PFSK-1 (cell line): ENCODE results near the gene TMEM218.

Source experiments
- FOXP2 ChIP-seq: optimal IDR thresholded peaks from 2 replicates; pipeline ENCODE3; 2011; ENCODE audit warnings: borderline replicate concordance, control low read depth, inconsistent platforms; ENCODE audit not compliant: insufficient read depth; ENCODE audit errors: extremely low read length, extremely low read depth
- POLR2AphosphoS5 ChIP-seq: IDR thresholded peaks from 2 replicates; pipeline ENCODE4 v1.6.1; 2012; ENCODE audit warnings: low read depth, mild to moderate bottlenecking, control low read depth, low read length, moderate library complexity
- REST ChIP-seq, 2 experiments: IDR thresholded peaks; 2 replicates each; pipeline versions ENCODE4 v1.6.1 to v1.8.0; 2011 to 2012; ENCODE audit warnings: low read depth in 2 of 2, low read length in 2 of 2, control low read depth in 1 of 2, inconsistent platforms in 1 of 2, mild to moderate bottlenecking in 1 of 2, moderate library complexity in 1 of 2; ENCODE audit not compliant: insufficient read depth in 1 of 2
- SIN3A ChIP-seq: IDR thresholded peaks from 2 replicates; pipeline ENCODE4 v1.6.1; 2012; ENCODE audit warnings: mild to moderate bottlenecking, low read length, moderate library complexity, borderline replicate concordance; ENCODE audit not compliant: insufficient read depth
- TAF1 ChIP-seq: IDR thresholded peaks from 2 replicates; pipeline ENCODE4 v1.6.1; 2012; ENCODE audit warnings: low read length, control low read depth, borderline replicate concordance; ENCODE audit not compliant: insufficient read depth

The TMEM218 gene

GRCh38 chr11:125155767-125156166 is 44.3 kb upstream of the TMEM218 start:
- TF ChIP-seq FOXP2: no peak

- no peak for TF ChIP-seq POLR2AphosphoS5
- no peak for TF ChIP-seq FOXP2
- no peak for TF ChIP-seq SIN3A
- TF ChIP-seq REST (IDR thresholded peaks at IDR 0.05; ENCODE audit: insufficient read depth in 1 of 2, low read depth in 2 of 2, low read length in 2 of 2): no peak
- no peak for TF ChIP-seq TAF1
Observed at GRCh38 chr11:125155100-125155444, 43.6 kb upstream of the TMEM218 start.

- TF ChIP-seq REST (IDR thresholded peaks at IDR 0.05; ENCODE audit: insufficient read depth in 1 of 2, low read depth in 2 of 2, low read length in 2 of 2) (no peak), POLR2AphosphoS5 (no peak), TAF1 (no peak), SIN3A (no peak)
Observed at GRCh38 chr11:125154378-125155099, 43.1 kb upstream of the TMEM218 start.

GRCh38 chr11:125153837-125154236 is 42.4 kb upstream of the TMEM218 start:
- TF ChIP-seq FOXP2: no peak
- TF ChIP-seq POLR2AphosphoS5: no peak
- TF ChIP-seq TAF1: no peak

GRCh38 chr11:125148743-125149142 is 37.3 kb upstream of the TMEM218 start:
- no peak for TF ChIP-seq REST (IDR thresholded peaks at IDR 0.05; ENCODE audit: insufficient read depth in 1 of 2, low read depth in 2 of 2, low read length in 2 of 2)

GRCh38 chr11:125148011-125148410 is 36.6 kb upstream of the TMEM218 start:
- no peak for TF ChIP-seq TAF1
- TF ChIP-seq REST (IDR thresholded peaks at IDR 0.05; ENCODE audit: insufficient read depth in 1 of 2, low read depth in 2 of 2, low read length in 2 of 2): no peak
- no peak for TF ChIP-seq SIN3A
- TF ChIP-seq FOXP2: no peak
- no peak for TF ChIP-seq POLR2AphosphoS5
